ENCODE measurements around the gene MORC2.

DNA sequence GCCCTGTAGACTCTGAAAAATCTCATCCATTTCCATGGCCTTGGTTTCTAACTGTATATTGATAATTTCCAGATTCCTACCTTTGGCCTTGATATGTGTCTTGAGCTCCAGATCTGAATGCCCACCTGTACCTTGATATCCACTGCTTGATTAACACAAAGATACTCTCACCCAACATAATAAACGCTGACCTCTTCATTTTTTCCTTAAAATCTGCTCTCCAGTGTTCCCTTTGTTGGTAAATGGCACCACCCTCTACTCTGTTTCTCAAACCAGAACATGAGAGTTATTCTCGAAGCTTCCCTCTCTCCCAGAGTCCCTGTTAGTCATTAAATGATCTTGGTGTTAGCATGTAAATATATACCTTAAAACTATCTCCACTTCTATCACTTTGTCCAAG lies 13.9 kb upstream of the MORC2 start:
- no peak for TF ChIP-seq EZH2 (IDR thresholded peaks at IDR 0.05; ENCODE audit: borderline replicate concordance, insufficient read depth, low read length, poor library complexity, severe bottlenecking)
- TF ChIP-seq, protein P1, sequence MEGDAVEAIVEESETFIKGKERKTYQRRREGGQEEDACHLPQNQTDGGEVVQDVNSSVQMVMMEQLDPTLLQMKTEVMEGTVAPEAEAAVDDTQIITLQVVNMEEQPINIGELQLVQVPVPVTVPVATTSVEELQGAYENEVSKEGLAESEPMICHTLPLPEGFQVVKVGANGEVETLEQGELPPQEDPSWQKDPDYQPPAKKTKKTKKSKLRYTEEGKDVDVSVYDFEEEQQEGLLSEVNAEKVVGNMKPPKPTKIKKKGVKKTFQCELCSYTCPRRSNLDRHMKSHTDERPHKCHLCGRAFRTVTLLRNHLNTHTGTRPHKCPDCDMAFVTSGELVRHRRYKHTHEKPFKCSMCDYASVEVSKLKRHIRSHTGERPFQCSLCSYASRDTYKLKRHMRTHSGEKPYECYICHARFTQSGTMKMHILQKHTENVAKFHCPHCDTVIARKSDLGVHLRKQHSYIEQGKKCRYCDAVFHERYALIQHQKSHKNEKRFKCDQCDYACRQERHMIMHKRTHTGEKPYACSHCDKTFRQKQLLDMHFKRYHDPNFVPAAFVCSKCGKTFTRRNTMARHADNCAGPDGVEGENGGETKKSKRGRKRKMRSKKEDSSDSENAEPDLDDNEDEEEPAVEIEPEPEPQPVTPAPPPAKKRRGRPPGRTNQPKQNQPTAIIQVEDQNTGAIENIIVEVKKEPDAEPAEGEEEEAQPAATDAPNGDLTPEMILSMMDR (IDR thresholded peaks at IDR 0.05; ENCODE audit: poor library complexity, severe bottlenecking): no peak
- TF ChIP-seq POLR2AphosphoS5 (IDR thresholded peaks at IDR 0.05): no peak
- TF ChIP-seq RAD21 (conservative IDR thresholded peaks at IDR 0.05): no peak
- TF ChIP-seq SMC3 (conservative IDR thresholded peaks at IDR 0.05; ENCODE audit: poor library complexity): no peak
- no peak for TF ChIP-seq TAF1 (IDR thresholded peaks at IDR 0.05; ENCODE audit: low read depth)
- no peak for TF ChIP-seq EP300 (conservative IDR thresholded peaks at IDR 0.05; ENCODE audit: poor library complexity, severe bottlenecking)
- TF ChIP-seq, protein P2, sequence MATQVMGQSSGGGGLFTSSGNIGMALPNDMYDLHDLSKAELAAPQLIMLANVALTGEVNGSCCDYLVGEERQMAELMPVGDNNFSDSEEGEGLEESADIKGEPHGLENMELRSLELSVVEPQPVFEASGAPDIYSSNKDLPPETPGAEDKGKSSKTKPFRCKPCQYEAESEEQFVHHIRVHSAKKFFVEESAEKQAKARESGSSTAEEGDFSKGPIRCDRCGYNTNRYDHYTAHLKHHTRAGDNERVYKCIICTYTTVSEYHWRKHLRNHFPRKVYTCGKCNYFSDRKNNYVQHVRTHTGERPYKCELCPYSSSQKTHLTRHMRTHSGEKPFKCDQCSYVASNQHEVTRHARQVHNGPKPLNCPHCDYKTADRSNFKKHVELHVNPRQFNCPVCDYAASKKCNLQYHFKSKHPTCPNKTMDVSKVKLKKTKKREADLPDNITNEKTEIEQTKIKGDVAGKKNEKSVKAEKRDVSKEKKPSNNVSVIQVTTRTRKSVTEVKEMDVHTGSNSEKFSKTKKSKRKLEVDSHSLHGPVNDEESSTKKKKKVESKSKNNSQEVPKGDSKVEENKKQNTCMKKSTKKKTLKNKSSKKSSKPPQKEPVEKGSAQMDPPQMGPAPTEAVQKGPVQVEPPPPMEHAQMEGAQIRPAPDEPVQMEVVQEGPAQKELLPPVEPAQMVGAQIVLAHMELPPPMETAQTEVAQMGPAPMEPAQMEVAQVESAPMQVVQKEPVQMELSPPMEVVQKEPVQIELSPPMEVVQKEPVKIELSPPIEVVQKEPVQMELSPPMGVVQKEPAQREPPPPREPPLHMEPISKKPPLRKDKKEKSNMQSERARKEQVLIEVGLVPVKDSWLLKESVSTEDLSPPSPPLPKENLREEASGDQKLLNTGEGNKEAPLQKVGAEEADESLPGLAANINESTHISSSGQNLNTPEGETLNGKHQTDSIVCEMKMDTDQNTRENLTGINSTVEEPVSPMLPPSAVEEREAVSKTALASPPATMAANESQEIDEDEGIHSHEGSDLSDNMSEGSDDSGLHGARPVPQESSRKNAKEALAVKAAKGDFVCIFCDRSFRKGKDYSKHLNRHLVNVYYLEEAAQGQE (IDR thresholded peaks at IDR 0.05; ENCODE audit: borderline replicate concordance): no peak
- TF ChIP-seq MXI1 (conservative IDR thresholded peaks at IDR 0.05; ENCODE audit: poor library complexity, severe bottlenecking): no peak

All from neural cell (in vitro differentiated cells).